HG03103 (cell line): ENCODE data around the gene RGL1.

Source experiments
- ATAC-seq: cut with Tn5 transposase; IDR thresholded peaks from one replicate; pipeline ENCODE4 v1.9.1; 2021; ENCODE audit warnings: low read depth; ENCODE audit not compliant: unreplicated experiment

RGL1 gene

DNA sequence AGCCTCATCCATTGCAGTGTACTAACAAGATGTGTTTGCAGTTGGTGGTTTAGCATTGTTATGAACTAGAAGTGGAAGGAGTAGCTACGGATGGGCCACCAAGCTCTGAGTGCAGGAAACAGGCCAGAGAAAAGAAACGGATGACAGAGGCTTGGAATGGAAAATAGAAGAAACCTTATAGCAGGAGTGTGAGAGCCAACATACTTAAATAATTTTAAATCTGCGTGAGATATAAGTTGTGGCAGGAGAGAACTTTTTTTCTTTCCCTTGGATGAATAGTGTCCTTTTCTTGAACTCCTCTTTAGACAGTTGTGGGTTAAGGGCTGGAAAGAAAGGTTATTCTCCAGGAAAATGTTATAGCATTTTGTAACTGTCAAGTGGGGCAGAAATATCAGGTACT is 54.2 kb downstream of the RGL1 start:
- ATAC-seq, result no peak

DNA sequence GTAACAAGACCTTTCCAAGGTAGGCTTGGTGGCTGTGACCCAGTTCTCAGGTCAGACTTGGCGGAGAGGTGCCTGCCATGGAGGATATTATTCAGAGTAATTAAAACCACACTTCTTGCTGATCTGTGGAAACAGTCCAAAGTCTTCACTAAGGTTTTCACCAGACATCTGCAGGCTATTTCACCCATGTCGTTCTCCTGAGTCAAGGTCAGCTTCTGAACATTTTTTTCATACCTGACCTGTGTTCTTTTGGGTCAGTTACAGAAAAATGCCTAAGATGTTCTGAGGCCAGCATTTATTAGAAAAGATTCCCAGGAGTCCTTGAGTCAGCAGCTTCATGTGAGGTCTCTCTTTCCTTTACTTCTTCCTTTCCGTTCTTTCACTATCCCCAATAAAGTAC is 54.9 kb downstream of the RGL1 start:
- ATAC-seq, result no peak

- no peak for ATAC-seq
Observed at GRCh38 chr1:183862967-183863366, 58.0 kb downstream of the RGL1 start.

GRCh38 chr1:183863852-183864251 is 58.9 kb downstream of the RGL1 start:
- no peak for ATAC-seq

GRCh38 chr1:183864611-183865010 is 59.7 kb downstream of the RGL1 start:
- no peak for ATAC-seq

DNA sequence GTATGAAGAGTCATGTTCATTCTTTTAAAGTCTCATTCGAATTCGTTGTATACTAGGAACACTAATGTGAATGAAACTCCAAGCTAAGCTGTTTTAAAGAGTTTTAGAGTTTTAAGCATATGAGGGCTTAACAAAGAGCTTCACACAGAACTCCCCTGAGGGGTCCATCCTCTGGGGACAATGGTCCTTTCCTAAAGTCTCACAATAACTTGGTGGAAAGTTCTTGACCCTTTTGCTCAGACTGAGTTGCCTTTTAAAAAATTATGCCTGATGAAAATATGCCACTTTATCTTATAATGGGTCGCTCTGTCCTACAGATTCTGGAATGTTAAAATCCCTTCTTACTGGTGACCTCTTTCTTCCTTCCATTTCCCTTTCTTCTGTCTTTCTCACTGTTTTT is 64.3 kb downstream of the RGL1 start:
- ATAC-seq, result no peak

GRCh38 chr1:183869664-183870063 is 64.7 kb downstream of the RGL1 start:
- no peak for ATAC-seq

GRCh38 chr1:183870351-183871077 is 65.6 kb downstream of the RGL1 start:
- no peak for ATAC-seq

DNA sequence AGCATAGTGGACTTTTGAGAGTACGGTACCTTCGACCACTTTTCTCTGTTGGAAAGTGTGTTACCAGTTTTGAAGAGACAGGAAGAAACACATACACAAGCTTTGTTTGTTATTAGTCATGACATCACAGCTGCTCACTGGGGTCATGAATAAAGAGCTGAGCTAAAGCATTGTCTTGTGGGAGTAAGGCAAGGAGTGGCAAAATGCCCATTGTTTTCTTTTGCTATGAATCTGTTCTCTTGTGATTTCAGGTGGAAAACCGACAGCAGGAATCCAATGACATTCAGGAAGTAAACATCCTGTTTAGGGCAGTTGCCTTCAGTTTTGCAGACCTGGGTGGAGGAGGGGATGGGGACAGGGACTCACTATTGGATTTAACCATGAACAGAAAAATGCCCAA is 66.2 kb downstream of the RGL1 start:
- ATAC-seq, result no peak

DNA sequence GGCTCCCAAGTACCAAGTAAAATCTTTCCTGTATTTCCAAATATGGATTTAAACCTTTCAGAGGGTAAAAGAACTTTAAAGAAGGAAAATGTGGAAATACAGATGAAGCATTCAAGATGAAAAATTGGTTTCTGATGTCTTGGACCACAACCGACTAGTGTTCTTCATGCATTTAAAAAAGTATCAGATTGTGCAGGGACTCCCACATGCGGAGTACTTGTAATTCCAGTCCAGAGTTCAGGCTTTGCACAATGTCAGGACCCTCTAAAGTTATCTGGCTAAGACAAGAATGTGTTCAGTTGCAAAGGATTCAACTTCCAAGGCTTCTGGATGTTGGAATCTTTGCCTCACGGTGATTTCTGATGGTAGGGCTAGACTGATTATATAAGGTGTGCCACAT is 66.7 kb downstream of the RGL1 start:
- no peak for ATAC-seq

DNA sequence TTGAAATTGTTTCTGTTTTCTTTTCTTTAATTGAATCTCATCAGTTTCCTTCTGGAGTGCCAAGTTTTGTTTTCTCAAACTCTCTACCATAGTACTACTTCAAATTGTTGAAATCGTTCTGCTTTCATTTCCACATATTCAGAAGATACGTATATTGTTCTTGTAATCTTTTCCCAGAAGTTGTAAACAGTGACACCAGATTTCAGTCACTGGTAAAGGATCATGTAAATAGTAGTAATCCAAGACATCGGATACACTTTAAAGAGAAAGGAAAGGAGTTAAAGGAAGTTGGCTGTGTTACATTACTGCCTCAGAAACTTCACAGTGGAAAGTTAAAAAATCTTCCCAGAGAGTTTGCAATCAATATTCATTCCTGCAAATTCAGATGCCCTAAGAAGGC is 67.5 kb downstream of the RGL1 start:
- no peak for ATAC-seq

- ATAC-seq, result no peak
Observed at GRCh38 chr1:183873642-183874041, 68.7 kb downstream of the RGL1 start.

DNA sequence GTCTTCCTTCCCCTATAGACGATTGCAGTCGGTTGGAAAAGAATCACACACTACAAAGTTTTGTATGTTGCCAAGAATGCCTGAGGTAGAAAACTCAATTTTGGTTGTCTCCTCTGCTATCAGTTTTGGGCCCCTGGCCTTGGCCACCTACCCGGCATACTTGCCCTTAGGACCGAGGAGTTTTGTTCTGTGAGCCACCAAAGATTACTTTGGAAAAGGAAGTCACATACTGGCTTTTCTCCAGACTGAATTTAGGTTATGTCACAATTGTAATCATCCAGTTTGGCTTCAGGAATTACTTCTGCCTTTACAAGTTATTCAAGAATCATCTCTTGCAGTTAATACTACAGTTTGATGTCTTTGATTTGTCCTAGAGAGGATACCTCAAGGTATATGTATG is 71.4 kb downstream of the RGL1 start:
- no peak for ATAC-seq

- ATAC-seq, result no peak
Observed at GRCh38 chr1:183877053-183877720, 72.3 kb downstream of the RGL1 start.

DNA sequence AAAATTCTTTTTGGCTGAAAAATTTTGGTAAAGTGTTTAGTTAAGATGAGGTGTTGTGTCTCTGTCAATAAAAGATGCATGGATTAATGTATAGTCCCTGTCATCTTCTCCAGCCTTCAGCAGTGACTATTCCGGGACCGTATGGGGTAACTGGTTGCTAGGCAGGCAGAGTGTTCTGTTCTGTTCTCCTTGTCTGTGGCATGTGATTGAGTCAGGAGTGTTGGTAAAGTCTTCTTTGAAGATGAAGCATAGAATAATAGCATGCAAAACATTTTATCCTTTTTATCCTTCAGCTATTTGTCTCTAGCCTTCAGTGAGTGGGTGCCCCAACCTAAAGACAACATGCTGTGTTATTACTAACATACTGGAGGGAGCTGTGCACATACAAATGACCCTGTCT is 74.6 kb downstream of the RGL1 start:
- ATAC-seq, result no peak

GRCh38 chr1:183879966-183880365 is 75.0 kb downstream of the RGL1 start:
- ATAC-seq, result no peak

DNA sequence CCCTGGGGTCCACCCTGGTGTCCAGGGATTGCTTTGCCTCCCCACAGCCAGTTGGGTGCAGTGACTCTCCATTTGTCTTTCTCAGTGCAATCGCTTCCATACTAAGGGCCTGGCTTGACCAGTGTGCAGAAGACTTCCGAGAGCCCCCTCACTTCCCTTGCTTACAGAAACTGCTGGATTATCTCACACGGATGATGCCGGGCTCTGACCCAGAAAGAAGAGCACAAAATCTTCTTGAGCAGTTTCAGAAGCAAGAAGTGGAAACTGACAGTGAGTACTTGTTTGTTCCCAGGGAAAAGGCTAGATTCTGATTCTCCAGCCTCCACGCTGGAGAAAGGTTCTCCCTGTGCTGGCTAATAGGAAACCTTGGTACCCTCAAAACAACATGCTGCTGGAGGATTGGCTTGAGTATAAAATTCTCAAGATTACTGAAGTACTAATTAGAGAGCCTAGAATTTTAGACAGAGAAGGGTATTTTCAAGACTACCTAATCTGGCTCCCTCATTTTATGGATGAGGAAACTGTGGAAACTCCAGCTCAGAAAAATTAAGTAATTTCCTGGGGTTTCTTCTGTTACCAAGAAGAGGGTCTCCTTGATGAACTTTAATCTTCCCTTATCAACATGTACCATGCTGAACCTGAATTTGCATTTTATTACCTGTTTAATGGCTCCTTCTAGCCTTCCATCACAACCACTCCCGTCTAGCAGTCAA is 75.8 kb downstream of the RGL1 start:
- no peak for ATAC-seq

GRCh38 chr1:183881387-183882131 is 76.6 kb downstream of the RGL1 start:
- no peak for ATAC-seq

- ATAC-seq, result no peak
Observed at GRCh38 chr1:183882335-183883167, 77.6 kb downstream of the RGL1 start.

DNA sequence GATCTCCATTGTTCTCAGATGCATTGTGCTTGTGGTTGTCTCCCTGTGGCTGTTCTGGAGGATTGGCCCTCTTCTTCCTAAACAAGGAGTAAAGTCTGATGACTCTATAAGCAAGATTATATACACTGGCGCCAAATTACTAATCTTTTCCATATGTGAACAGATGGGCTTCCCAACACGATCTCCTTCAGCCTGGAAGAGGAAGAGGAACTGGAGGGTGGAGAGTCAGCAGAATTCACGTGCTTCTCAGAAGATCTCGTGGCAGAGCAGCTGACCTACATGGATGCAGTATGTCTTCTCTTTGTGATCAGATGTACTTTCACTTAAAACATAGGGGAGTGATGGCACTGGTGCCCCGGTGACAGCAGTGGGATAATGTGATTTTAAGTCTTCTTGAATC is 78.7 kb downstream of the RGL1 start:
- no peak for ATAC-seq
